HUES48 (cell line): ENCODE data around the gene TRAF3IP1.

Source experiments
- H3K27ac ChIP-seq: one replicate; pipeline ENCODE4 v1.7.0; 2013; ENCODE audit warnings: low read depth, low read length, inconsistent platforms
- H3K27me3 ChIP-seq: 2 replicates; pipeline ENCODE4 v1.6.1; 2013; ENCODE audit warnings: mild to moderate bottlenecking, low read length; ENCODE audit not compliant: control insufficient read depth, insufficient read depth
- H3K36me3 ChIP-seq: 2 replicates; pipeline ENCODE4 v1.6.1; 2013; ENCODE audit warnings: low read length; ENCODE audit not compliant: control insufficient read depth, insufficient read depth
- H3K4me1 ChIP-seq: 2 replicates; pipeline ENCODE4 v1.6.1; 2013; ENCODE audit warnings: mild to moderate bottlenecking, low read length; ENCODE audit not compliant: control insufficient read depth, insufficient read depth
- H3K4me3 ChIP-seq: 2 replicates; pipeline ENCODE4 v1.5.1; 2013; ENCODE audit warnings: mild to moderate bottlenecking, low read depth, low read length
- H3K9ac ChIP-seq: 2 replicates; pipeline ENCODE4 v1.6.1; 2013; ENCODE audit warnings: mild to moderate bottlenecking, low read depth, low read length, moderate library complexity
- H3K9me3 ChIP-seq: 2 replicates; pipeline ENCODE4 v1.6.1; 2013; ENCODE audit warnings: low read length; ENCODE audit not compliant: control insufficient read depth, insufficient read depth

The TRAF3IP1 gene

GRCh38 chr2:238423561-238424312 is 103.4 kb downstream of the TRAF3IP1 start:
- Histone ChIP-seq H3K36me3 (no peaks in the 10 kb centered on the region), H3K27me3 (no peaks in the 10 kb centered on the region), H3K4me1 (peaks cover 31% of the 10 kb centered on the region), H3K9me3 (no peaks in the 10 kb centered on the region), H3K27ac (no peak overlapping the region), H3K4me3 (no peak overlapping the region), H3K9ac (no peak overlapping the region)

GRCh38 chr2:238424313-238424700 is 104.0 kb downstream of the TRAF3IP1 start:
- Histone ChIP-seq H3K4me3 (no peak overlapping the region), H3K9me3 (no peaks in the 10 kb centered on the region), H3K4me1 (peaks cover 31% of the 10 kb centered on the region), H3K9ac (no peak overlapping the region), H3K27ac (no peak overlapping the region), H3K27me3 (no peaks in the 10 kb centered on the region), H3K36me3 (no peaks in the 10 kb centered on the region)

DNA sequence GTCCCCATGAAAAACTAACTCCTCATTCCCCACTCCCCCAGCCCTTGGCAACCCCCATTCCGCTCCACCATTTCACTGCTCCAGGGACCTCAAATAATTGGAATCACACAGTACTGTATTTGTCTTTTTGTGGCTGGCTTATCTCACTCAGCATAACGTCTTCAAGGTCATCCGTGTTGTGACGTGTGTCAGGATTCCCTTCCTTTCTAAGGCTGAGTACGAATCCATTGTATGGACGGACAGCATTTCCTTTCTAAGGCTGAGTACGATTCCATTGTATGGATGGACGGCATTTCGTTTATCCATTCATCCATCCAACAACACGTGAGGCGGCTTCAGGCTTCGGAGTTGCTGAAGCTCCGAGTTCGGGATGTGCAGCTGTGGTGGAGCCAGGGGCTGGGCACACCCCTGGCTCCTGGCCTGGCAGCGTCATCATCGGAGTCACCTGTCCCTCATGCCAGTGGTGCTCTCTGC is 105.2 kb downstream of the TRAF3IP1 start:
- Histone ChIP-seq H3K9me3 (no peaks in the 10 kb centered on the region), H3K27me3 (no peaks in the 10 kb centered on the region), H3K27ac (peak overlapping the region; percentile 99), H3K36me3 (peaks cover 5% of the 10 kb centered on the region; the same call in 1 of the 2 replicates), H3K4me3 (peak overlapping the region; percentile 96), H3K4me1 (peaks cover 24% of the 10 kb centered on the region), H3K9ac (no peak overlapping the region)

DNA sequence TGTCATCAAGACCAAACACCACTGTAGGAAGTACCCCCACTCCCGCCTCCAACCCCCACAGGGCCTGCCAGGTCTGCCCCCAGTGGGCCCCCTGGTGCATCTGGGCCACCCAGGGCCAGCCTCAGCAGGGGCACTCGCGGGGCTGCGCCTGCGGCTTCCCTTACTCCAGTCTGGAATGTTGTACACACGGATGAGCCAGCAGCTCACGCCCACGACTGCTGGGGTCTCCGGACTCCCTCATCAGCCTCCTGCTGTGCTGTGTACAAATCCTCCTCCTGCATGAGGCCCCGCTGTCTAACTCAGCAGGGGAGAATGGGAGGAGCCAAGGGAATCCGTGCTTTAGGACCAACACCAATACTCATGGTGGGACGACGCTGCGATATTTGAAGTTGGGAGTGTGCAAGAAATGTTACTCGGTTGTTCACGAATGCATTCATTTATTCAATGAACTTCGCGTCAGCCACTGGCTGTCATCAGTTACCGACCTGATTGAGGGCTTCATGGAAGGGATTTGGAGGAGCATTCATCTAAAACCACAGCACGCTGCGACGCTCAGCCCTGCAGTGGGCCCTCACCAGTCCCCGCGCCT is 105.8 kb downstream of the TRAF3IP1 start:
- H3K9ac ChIP-seq: peak overlapping the region; percentile 9; the same call in 1 of the 2 replicates
- no peaks in the 10 kb centered on the region for H3K9me3 ChIP-seq
- peak overlapping the region; percentile 99 for H3K27ac ChIP-seq
- peaks cover 10% of the 10 kb centered on the region; the same call in 1 of the 2 replicates for H3K36me3 ChIP-seq
- peaks cover 19% of the 10 kb centered on the region for H3K4me1 ChIP-seq
- peak overlapping the region; percentile 96 for H3K4me3 ChIP-seq
- no peaks in the 10 kb centered on the region for H3K27me3 ChIP-seq

DNA sequence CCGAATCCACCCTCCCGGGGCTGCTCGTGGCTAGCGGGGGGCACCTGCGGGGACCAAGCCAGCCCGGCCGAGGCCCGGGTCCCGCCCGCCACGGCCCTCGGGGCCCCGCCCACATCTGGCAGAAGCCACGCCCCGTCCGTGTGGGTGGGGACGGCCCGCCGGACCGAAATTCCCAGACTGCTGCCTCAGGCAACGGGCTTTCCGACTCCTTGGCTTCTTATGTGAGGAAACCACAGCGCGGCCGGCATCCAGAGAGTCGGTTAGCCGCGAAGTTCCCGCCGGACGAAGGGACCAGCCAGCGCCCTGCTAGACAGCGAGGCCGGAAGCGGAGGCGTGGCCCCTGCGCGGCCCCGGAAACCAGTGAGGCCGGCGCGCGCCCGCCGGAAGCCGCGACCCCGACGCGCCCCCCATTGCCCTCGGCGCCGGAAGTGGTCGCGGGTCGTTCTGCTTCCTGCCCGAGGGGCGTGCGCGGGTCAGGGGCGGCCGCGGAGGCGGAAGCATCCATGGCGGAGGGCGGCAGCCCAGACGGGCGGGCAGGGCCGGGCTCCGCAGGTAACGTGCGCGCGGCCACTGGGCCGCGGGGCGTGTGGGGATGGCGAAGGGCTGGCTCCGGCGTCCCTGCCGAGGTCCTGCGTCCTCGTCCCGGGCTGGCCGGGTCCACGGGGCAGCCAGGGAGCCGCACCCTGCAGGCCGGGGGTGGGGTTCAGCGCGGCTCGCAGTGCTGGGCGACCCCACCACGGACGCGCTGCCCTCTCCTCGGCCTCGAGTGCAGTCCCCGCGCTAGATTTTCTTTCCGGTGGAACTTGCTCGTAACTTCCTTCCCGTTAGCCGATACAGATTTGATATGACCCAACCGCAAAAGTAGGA is 106.5 kb downstream of the TRAF3IP1 start, which contains the start of gene ASB1:
Gene ASB1, plus strand, starts transcription at position 360 of the 867 bp plus-strand sequence. Its CDS starts 144 bp downstream, at position 504.
- H3K27ac ChIP-seq: peak within 1 kb of the TSS; percentile 99
- H3K4me1 ChIP-seq: peaks cover 12% of the 10 kb centered on the region; the same call in 1 of the 2 replicates
- no peaks in the 10 kb centered on the region for H3K27me3 ChIP-seq
- peak within 1 kb of the TSS; percentile 86 for H3K9ac ChIP-seq
- peak within 1 kb of the TSS; percentile 96 for H3K4me3 ChIP-seq
- H3K9me3 ChIP-seq: no peaks in the 10 kb centered on the region
- peaks cover 12% of the 10 kb centered on the region; the same call in 1 of the 2 replicates for H3K36me3 ChIP-seq

- peak overlapping the region; percentile 86 for H3K9ac ChIP-seq
- peaks cover 12% of the 10 kb centered on the region; the same call in 1 of the 2 replicates for H3K36me3 ChIP-seq
- H3K4me3 ChIP-seq: peak overlapping the region; percentile 96
- H3K4me1 ChIP-seq: 0 out of 2 replicates have a peak, but pooled peaks cover 7% of the 10 kb centered on the region
- H3K9me3 ChIP-seq: no peaks in the 10 kb centered on the region
- peak overlapping the region; percentile 99 for H3K27ac ChIP-seq
- no peaks in the 10 kb centered on the region for H3K27me3 ChIP-seq
Observed at GRCh38 chr2:238427435-238428162, 107.3 kb downstream of the TRAF3IP1 start.

DNA sequence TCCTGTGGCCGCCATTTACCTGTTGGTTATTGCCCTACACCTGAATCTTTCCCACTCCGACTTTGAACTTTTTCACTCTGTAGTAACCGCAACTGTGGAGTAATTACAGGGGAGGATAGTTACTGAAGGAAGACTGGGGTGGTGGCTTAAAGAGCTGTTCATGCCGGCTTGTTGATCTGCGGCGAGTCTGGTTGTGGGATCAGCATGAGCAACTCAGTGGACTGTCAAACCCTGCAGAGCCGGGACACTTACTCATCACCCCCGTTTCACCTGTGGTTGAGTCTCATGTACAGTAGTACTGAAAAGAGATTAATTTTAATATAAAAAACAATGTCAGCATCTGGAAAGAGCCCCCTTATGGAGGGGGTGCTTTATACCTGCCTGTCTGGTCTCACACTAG is 108.5 kb downstream of the TRAF3IP1 start:
- H3K27ac ChIP-seq: no peak overlapping the region
- no peak overlapping the region; the same call in 1 of the 2 replicates for H3K4me3 ChIP-seq
- H3K27me3 ChIP-seq: no peaks in the 10 kb centered on the region
- H3K9me3 ChIP-seq: no peaks in the 10 kb centered on the region
- no peak overlapping the region for H3K9ac ChIP-seq
- 0 out of 2 replicates have a peak, but pooled peaks cover 7% of the 10 kb centered on the region for H3K4me1 ChIP-seq
- H3K36me3 ChIP-seq: peaks cover 22% of the 10 kb centered on the region

DNA sequence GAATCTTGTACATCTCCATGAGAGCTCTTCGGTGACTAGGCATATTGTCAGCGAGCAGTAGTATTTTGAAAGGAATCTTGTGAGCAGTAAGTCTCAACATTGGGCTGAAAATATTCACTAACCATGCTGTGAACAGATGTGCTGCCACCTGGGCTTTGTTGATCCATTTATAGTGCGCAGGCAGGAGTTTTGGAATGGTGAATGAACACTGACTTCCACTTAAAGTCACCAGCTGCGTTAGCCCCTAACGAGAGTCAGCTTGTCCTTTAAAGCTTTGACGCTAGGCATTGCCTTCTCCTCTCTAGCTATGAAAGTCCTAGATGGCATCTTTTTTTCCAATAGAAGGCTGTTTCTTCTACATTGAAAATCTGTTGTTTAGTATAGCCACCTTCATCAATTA is 110.5 kb downstream of the TRAF3IP1 start:
- H3K27ac ChIP-seq: no peak overlapping the region
- no peak overlapping the region for H3K9ac ChIP-seq
- peaks cover 41% of the 10 kb centered on the region for H3K36me3 ChIP-seq
- H3K4me3 ChIP-seq: no peak overlapping the region
- H3K4me1 ChIP-seq: 0 out of 2 replicates have a peak, but pooled peaks cover 4% of the 10 kb centered on the region
- H3K27me3 ChIP-seq: no peaks in the 10 kb centered on the region
- H3K9me3 ChIP-seq: no peaks in the 10 kb centered on the region

GRCh38 chr2:238431456-238431855 is 111.1 kb downstream of the TRAF3IP1 start:
- Histone ChIP-seq H3K27me3 (no peaks in the 10 kb centered on the region), H3K27ac (no peak overlapping the region), H3K9me3 (no peaks in the 10 kb centered on the region), H3K4me3 (no peak overlapping the region), H3K36me3 (peaks cover 47% of the 10 kb centered on the region), H3K4me1 (0 out of 2 replicates have a peak, but pooled peaks cover 4% of the 10 kb centered on the region), H3K9ac (no peak overlapping the region)

DNA sequence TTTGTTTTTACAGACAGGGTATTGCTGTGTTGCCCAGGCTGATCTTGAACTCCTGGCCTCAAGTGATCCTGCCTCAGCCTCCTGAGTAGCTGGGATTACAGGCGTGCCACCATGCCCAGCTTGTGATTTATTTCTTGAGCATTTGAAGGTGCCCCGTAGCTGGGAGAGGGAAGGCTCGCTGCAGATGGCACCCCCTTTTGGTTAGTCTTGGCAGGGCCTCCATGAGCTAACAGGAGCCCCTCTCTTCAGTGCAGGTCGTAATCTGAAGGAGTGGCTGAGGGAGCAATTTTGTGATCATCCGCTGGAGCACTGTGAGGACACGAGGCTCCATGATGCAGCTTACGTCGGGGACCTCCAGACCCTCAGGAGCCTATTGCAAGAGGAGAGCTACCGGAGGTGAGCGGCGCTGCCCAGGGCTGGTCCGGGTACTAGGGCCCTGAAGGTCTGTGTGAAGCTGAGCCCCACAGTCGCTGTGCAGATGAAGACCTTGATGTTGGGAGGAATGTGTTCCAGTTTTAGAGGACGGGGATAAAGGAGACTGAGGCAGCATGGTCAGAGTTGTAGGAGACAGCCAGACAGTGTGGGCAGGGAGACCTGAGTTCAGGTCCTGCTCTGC is 113.1 kb downstream of the TRAF3IP1 start:
- H3K9me3 ChIP-seq: no peaks in the 10 kb centered on the region
- no peak overlapping the region for H3K27ac ChIP-seq
- no peaks in the 10 kb centered on the region for H3K4me1 ChIP-seq
- no peak overlapping the region for H3K4me3 ChIP-seq
- H3K9ac ChIP-seq: no peak overlapping the region
- H3K36me3 ChIP-seq: peaks cover 61% of the 10 kb centered on the region
- H3K27me3 ChIP-seq: no peaks in the 10 kb centered on the region
